ENCODE measurements around the gene MDM4.
A peak's percentile ranks its signal among the peaks of the same experiment; 100 is the strongest.
"Not testable (repeated sequence)": the region's sequence is repeated elsewhere in the genome, so short reads cannot be mapped to it uniquely, and the experiment has no call there.

Gene MDM4

GRCh38 chr1:204565617-204566582 is 49.7 kb downstream of the MDM4 start:
- H3K4me3 ChIP-seq (ENCODE audit: low read depth, low read length), result no peak overlapping the region
- peak; percentile 61 for TF ChIP-seq CTCF (IDR thresholded peaks at IDR 0.05; ENCODE audit: low read depth, low read length, missing control alignments)
- in situ Hi-C loops (cut with HindIII; ENCODE audit: low sequenced_read_pairs), result no loop called here
- peak; percentile 45 for DNase-seq (ENCODE audit: low read depth)

- no peak for TF ChIP-seq CTCF (IDR thresholded peaks at IDR 0.05; ENCODE audit: low read depth, low read length, missing control alignments)
- no peak overlapping the region for H3K4me3 ChIP-seq (ENCODE audit: low read depth, low read length)
- no peak for DNase-seq (ENCODE audit: low read depth)
- in situ Hi-C loops (cut with HindIII; ENCODE audit: low sequenced_read_pairs), result no loop called here
Measured at GRCh38 chr1:204566583-204566955, 50.4 kb downstream of the MDM4 start.

GRCh38 chr1:204567071-204567470 is 50.9 kb downstream of the MDM4 start:
- TF ChIP-seq CTCF (IDR thresholded peaks at IDR 0.05; ENCODE audit: low read depth, low read length, missing control alignments), result no peak
- in situ Hi-C loops (cut with HindIII; ENCODE audit: low sequenced_read_pairs), result no loop called here
- DNase-seq (ENCODE audit: low read depth), result no peak
- H3K4me3 ChIP-seq (ENCODE audit: low read depth, low read length), result no peak overlapping the region

GRCh38 chr1:204568576-204569315 is 52.5 kb downstream of the MDM4 start:
- in situ Hi-C loops (cut with HindIII; ENCODE audit: low sequenced_read_pairs), result no loop called here
- H3K4me3 ChIP-seq (ENCODE audit: low read depth, low read length), result no peak overlapping the region
- no peak for TF ChIP-seq CTCF (IDR thresholded peaks at IDR 0.05; ENCODE audit: low read depth, low read length, missing control alignments)
- no peak for DNase-seq (ENCODE audit: low read depth)

- DNase-seq (ENCODE audit: low read depth), result no peak
- H3K4me3 ChIP-seq (ENCODE audit: low read depth, low read length), result no peak overlapping the region
- in situ Hi-C loops (cut with HindIII; ENCODE audit: low sequenced_read_pairs), result no loop called here
- no peak for TF ChIP-seq CTCF (IDR thresholded peaks at IDR 0.05; ENCODE audit: low read depth, low read length, missing control alignments)
Measured at GRCh38 chr1:204569478-204569877, 53.3 kb downstream of the MDM4 start.

GRCh38 chr1:204570021-204570420 is 53.8 kb downstream of the MDM4 start:
- in situ Hi-C loops (cut with HindIII; ENCODE audit: low sequenced_read_pairs); H3K4me3 ChIP-seq (ENCODE audit: low read depth, low read length); DNase-seq (ENCODE audit: low read depth): not testable (repeated sequence)

- TF ChIP-seq CTCF (IDR thresholded peaks at IDR 0.05; ENCODE audit: low read depth, low read length, missing control alignments), result no peak
- no peak overlapping the region for H3K4me3 ChIP-seq (ENCODE audit: low read depth, low read length)
- in situ Hi-C loops (cut with HindIII; ENCODE audit: low sequenced_read_pairs), result no loop called here
- DNase-seq (ENCODE audit: low read depth), result no peak
Measured at GRCh38 chr1:204571128-204571527, 54.9 kb downstream of the MDM4 start.

Measured in astrocyte of the cerebellum (primary cell).